Right lobe of liver (tissue), 6 donors: ENCODE data around the gene STOML3. TPM values are rescaled to one million over a fixed set of nuclear protein-coding genes. Genes with fewer than 3 reads are reported as not detected.

ENCODE experiments used
- ATAC-seq, 4 donors: fragments of 200-7000 bp; cut with Tn5 transposase; one replicate each; pipeline ENCODE4 v1.9.1; 2020; ENCODE audit warnings: mild to moderate bottlenecking in 4 of 4, moderate library complexity in 4 of 4
- DNase-seq, 3 donors: peaks; one replicate each; pipeline ENCODE4 v3.0.0-alpha.2; 2020
- H3K27ac ChIP-seq, 3 donors: fragments of 200-600 bp; one replicate each; pipeline ENCODE4 v1.8.0; 2022
- H3K27me3 ChIP-seq, 2 donors: fragments of 200-600 bp; one replicate each; pipeline ENCODE4 v1.8.0; 2022
- H3K36me3 ChIP-seq, 4 donors: fragments of 200-600 bp; sonication (generic) in 1 of 4; one replicate each; pipeline versions ENCODE4 v1.5.1 to v1.8.0; 2017 to 2022; ENCODE audit warnings: control low read depth in 1 of 4
- H3K4me1 ChIP-seq, 4 donors: fragments of 200-600 bp; sonication (generic) in 1 of 4; one replicate each; pipeline versions ENCODE4 v1.5.1 to v1.8.0; 2017 to 2022; ENCODE audit warnings: control low read depth in 1 of 4
- H3K4me3 ChIP-seq, 3 donors: fragments of 200-600 bp; one replicate each; pipeline ENCODE4 v1.8.0; 2022
- H3K9me3 ChIP-seq, 4 donors: fragments of 200-600 bp; sonication (generic) in 1 of 4; one replicate each; pipeline versions ENCODE4 v1.5.1 to v1.8.0; 2017 to 2022; ENCODE audit warnings: control low read depth in 1 of 4
- POLR2A ChIP-seq: fragments of 450-650 bp; IDR thresholded peaks from one replicate; pipeline ENCODE4 v1.6.1; 2017; ENCODE audit warnings: antibody characterized with exemption, mild to moderate bottlenecking
- WGBS: methylation state at CpG from one replicate; pipeline ENCODE4 v1.1.6; 2018; ENCODE audit warnings: low coverage, low lambda C conversion rate; ENCODE audit not compliant: insufficient coverage; ENCODE audit errors: missing lambda C conversion rate; 5-methylcytosine and 5-hydroxymethylcytosine counted together
- intact Hi-C, 2 donors: fragments of 100-400 bp; cut with DNase I; formaldehyde crosslinking; loops; one replicate each; pipeline versions ENCODE4 v1.11.2 to v1.14.1; 2022
- total RNA-seq, 6 experiments: library from RNA; depleted of rRNA in 2 of 6; stranded (reverse); fragments of >200 nt in 2 of 6; fragmentation: NEBNext Ultra II Directional in 3 of 6; extraction: Animal tissue kit (Norgen Biotek cat#: 25700) in 3 of 6; gene quantifications; one replicate each; pipeline versions ENCODE4 v1.1.0 to v1.2.4, GENCODE V29; 2016 to 2023
- TF ChIP-seq, protein P1 (sequence below), 4 donors: fragments of 200-600 bp in 3 of 4; fragments of 450-650 bp in 1 of 4; IDR thresholded peaks; one replicate each; pipeline versions ENCODE4 v1.5.1 to v1.8.0; 2016 to 2022; ENCODE audit warnings: antibody characterized with exemption in 4 of 4, mild to moderate bottlenecking in 2 of 4
- donor health status: DM: no; HTN: yes; CAD: no.
- donor health status: DM: no; HTN: no; CAD: no.
- donor health status: DM: no; HTN: no; CAD: no.
- donor health status: DM: no; HTN: yes; CAD: no.
- donor health status: DM: no; HTN: yes; CAD: no.

STOML3 gene
- total RNA-seq, 6 experiments from 2014 or later, result not detected

GRCh38 chr13:38981096-38981495, 9.5 kb downstream of the STOML3 start:
- Histone ChIP-seq H3K27ac (no peak overlapping the region), H3K9me3 (no peaks in the 10 kb centered on the region), H3K4me3 (no peak overlapping the region), H3K36me3 (no peaks in the 10 kb centered on the region), H3K4me1 (no peaks in the 10 kb centered on the region), H3K27me3 (no peaks in the 10 kb centered on the region)
- DNase-seq (no peak), ATAC-seq (no peak)
- WGBS, result 83% methylated on average over 1 of the region's 2 CpGs
- TF ChIP-seq, protein P1, sequence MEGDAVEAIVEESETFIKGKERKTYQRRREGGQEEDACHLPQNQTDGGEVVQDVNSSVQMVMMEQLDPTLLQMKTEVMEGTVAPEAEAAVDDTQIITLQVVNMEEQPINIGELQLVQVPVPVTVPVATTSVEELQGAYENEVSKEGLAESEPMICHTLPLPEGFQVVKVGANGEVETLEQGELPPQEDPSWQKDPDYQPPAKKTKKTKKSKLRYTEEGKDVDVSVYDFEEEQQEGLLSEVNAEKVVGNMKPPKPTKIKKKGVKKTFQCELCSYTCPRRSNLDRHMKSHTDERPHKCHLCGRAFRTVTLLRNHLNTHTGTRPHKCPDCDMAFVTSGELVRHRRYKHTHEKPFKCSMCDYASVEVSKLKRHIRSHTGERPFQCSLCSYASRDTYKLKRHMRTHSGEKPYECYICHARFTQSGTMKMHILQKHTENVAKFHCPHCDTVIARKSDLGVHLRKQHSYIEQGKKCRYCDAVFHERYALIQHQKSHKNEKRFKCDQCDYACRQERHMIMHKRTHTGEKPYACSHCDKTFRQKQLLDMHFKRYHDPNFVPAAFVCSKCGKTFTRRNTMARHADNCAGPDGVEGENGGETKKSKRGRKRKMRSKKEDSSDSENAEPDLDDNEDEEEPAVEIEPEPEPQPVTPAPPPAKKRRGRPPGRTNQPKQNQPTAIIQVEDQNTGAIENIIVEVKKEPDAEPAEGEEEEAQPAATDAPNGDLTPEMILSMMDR (IDR thresholded peaks at IDR 0.05), result no peak
- no peak for TF ChIP-seq POLR2A
- intact Hi-C loops, result no loop called here

GRCh38 chr13:38980750-38981078, 9.9 kb downstream of the STOML3 start:
- no peaks in the 10 kb centered on the region for H3K4me1 ChIP-seq
- H3K27me3 ChIP-seq, result no peaks in the 10 kb centered on the region
- DNase-seq (no peak), ATAC-seq (no peak)
- H3K9me3 ChIP-seq, result no peaks in the 10 kb centered on the region
- no peak overlapping the region for H3K4me3 ChIP-seq
- H3K36me3 ChIP-seq, result no peaks in the 10 kb centered on the region
- WGBS, result 21% methylated on average over 2 of the region's 2 CpGs
- TF ChIP-seq, protein P1 (IDR thresholded peaks at IDR 0.05), result no peak
- TF ChIP-seq POLR2A, result no peak
- intact Hi-C loops, result no loop called here
- H3K27ac ChIP-seq, result no peak overlapping the region

- Histone ChIP-seq H3K9me3 (no peaks in the 10 kb centered on the region), H3K27ac (no peak overlapping the region), H3K36me3 (no peaks in the 10 kb centered on the region), H3K4me1 (no peaks in the 10 kb centered on the region), H3K27me3 (no peaks in the 10 kb centered on the region), H3K4me3 (no peak overlapping the region)
- intact Hi-C loops, result no loop called here
- TF ChIP-seq, protein P1 (IDR thresholded peaks at IDR 0.05), result no peak
- TF ChIP-seq POLR2A, result no peak
- ATAC-seq (no peak), DNase-seq (no peak)
- 60% methylated on average over 9 of the region's 9 CpGs for WGBS
These were observed 10.5 kb downstream of the STOML3 start for GRCh38 chr13:38979891-38980749.

- H3K4me1 ChIP-seq, result no peaks in the 10 kb centered on the region
- 76% methylated on average over 3 of the region's 4 CpGs for WGBS
These were observed 20.1 kb downstream of the STOML3 start for GRCh38 chr13:38970380-38971051.

More at GRCh38 chr13:38970380-38971051, 20.1 kb downstream of the STOML3 start:
- no peaks in the 10 kb centered on the region for H3K9me3 ChIP-seq
- DNase-seq (no peak), ATAC-seq (no peak)
- H3K27me3 ChIP-seq, result no peaks in the 10 kb centered on the region
- intact Hi-C loops, result no loop called here
- no peak for TF ChIP-seq POLR2A
- TF ChIP-seq, protein P1 (IDR thresholded peaks at IDR 0.05), result no peak
- H3K36me3 ChIP-seq, result no peaks in the 10 kb centered on the region
- H3K4me3 ChIP-seq, result no peak overlapping the region
- no peak overlapping the region for H3K27ac ChIP-seq
